HCEC 1CT (cell line): ENCODE measurements around the gene CAST.
A peak's percentile ranks its signal among the peaks of the same experiment; 100 is the strongest.
"Not testable (repeated sequence)": the region's sequence is repeated elsewhere in the genome, so short reads cannot be mapped to it uniquely, and the experiment has no call there.

Source experiments
- DNase-seq: peaks from one replicate; pipeline ENCODE4 v3.0.0-alpha.2; 2017

The CAST gene

GRCh38 chr5:96788112-96788749 is 126.1 kb downstream of the CAST start:
- no peak for DNase-seq

DNA sequence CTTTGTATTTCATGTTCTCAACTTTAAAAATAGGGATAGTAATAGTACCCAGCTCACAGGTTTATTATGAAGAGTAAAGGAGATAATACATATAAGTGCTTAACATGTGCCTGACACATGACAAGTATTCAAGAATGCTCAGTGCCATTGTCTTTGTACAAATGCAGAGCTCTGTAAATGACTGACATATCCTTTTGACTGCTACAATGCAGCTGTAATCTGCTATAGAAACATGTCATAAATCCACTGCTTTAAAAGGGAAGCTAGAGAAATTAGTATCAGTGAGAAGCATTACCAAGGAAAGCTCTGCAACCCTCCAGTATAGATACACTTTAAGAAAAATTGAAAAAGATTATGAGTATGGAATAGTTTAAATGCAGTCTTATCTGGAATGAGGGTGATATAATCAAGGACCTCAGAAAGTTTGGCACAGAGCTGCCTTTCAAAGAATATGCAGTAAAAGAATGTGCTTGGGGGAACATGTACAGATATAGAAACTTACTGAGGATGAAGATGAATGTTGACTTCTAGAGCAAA is 127.7 kb downstream of the CAST start:
- no peak for DNase-seq

- peak; percentile 36 for DNase-seq
These were observed 128.9 kb downstream of the CAST start for GRCh38 chr5:96790961-96791504.

DNA sequence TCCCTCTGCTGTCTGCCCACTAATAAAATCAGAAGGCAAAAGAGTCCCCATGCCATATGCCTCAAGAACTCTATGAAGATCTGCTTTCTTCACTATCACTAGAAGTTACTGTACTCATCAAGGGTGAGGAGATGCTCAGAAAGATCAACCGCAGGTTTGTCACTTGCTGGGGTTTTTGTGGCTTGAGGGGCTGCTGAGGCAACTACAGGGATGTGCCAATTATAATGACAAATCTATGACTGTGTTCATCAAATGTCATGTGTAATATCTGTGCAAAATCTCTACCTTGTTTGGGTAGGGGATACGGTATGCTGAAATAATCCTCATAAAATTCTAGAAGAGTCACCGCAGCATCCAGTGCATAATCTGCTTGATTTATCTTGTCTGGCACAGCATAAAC is 132.6 kb downstream of the CAST start:
- DNase-seq, result no peak

DNA sequence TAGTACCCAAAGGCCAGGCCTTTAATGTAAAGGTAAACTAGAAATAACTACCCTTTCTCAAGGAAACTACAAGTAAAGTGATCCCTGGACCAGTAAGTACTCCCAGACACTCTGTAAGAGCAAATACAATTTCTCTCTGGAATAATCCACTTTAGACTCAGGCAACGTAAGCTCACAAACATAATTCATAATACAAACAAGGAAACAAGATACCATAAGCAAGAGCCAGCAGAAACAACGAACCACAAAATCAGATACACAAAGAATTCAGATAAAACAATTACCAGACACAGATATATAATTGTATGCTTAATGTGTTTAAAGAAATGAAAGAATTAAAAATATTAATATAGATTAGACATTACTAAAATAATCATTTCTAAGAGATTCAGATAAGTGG is 133.4 kb downstream of the CAST start:
- no peak for DNase-seq

GRCh38 chr5:96796434-96796833 is 134.3 kb downstream of the CAST start:
- no peak for DNase-seq

- not testable (repeated sequence) for DNase-seq
These were observed 139.5 kb downstream of the CAST start for GRCh38 chr5:96801718-96802117.

DNA sequence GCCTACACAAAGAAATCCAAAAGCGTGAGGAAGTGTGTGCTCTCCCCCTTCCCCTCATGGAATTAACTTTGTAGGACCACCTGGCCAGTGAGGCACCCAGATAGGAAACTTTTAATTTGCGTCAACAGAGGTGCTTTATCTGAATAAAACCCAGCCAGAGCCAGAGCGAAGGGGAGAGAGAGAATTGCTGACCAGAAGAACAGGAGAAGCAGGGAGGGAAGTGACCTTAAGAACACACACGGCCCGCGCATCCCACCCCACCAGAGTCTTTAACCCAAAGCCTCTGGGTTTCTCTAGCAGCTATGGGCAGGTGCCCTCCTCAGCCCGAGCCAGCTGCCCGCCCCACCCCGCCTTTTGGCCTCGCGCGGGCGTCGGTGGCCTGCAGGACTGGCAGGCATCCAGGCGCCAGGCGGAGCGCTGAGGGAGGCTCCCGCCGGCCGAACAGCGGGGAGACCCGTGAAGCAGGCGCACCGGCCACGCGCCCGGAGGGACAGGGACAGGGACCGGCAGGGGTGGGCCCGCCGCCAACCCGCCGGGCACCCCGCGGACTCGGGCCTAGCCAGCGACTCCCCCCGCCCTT is 145.0 kb downstream of the CAST start:
- DNase-seq, result peak; percentile 61

DNA sequence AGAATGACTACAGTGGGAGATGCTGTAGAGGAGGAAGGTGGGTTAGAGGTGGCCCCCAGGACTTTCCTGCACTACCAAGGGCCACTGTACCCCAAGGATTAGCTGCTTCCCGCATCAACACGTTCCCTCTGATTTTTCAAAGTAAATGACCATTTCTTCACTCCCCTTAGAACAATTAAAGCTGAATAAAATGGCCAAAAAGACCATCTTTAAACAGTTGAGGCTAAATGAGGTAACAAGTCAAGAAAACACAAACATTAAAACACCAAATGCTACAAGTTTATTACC is 146.3 kb downstream of the CAST start:
- DNase-seq, result no peak

- no peak for DNase-seq
These were observed 146.8 kb downstream of the CAST start for GRCh38 chr5:96808868-96809558.

DNA sequence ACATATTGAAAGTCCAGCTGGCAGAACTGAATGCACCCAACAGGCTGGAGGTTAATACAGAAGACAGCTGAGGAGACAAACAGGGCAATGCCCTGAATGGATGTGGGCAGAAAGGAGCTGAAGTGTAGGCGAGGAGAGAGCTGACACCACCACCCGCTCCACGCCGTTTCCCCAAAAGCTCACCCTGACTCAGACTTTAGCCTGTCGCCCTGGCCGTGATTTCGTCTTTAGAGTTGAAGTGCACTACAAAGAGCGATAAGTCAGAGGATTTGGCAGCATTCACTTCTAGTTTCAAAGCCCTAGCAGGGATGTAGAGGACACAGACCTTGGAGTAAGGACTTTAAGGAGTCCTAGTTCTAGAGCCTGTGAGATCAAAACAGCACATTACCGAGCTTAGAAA is 147.7 kb downstream of the CAST start:
- no peak for DNase-seq

- no peak for DNase-seq
These were observed 150.7 kb downstream of the CAST start for GRCh38 chr5:96812851-96813250.

DNA sequence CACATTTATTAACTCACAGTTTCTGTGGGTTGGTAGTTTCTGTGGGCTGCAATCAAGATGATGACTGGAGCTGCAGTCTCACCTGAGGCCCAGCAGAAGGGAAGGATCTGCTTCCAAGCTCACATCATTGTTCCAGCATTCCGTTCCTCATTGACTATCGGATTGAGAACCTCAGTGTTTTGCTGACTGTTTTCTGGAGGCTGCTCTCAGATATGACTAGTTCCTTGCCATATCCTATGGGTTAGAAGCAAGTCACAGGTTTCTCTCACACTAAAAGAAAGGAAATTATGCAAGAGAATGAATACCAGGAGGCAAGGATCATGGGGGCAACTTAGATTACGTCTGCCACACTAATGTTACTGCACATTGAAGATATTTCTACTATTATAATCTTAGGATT is 151.9 kb downstream of the CAST start:
- DNase-seq, result no peak

DNA sequence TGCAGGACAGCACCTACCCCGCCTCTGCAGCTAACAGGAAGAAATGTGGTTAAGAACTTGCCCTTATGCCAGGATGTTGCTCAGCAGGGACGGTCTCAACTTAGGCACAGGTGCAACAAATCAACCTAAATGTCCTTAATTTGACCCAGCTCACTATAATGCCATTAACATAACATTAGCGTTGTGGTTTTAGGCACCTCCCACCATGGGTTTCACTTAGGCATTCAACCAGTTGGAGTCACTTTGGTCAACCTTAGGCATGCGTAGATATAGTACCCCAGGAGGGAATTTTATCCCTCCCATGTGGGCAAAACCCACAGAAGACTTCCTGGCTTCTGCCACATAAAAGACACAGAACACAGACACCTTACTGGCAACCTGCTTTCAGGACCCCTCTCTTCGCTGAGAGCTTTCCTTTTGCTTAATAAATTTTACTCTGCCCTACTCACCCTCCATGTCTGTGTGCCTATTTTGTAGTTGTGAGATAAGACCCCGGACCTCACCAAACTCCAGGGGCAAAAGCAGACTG is 154.3 kb downstream of the CAST start:
- no peak for DNase-seq

DNA sequence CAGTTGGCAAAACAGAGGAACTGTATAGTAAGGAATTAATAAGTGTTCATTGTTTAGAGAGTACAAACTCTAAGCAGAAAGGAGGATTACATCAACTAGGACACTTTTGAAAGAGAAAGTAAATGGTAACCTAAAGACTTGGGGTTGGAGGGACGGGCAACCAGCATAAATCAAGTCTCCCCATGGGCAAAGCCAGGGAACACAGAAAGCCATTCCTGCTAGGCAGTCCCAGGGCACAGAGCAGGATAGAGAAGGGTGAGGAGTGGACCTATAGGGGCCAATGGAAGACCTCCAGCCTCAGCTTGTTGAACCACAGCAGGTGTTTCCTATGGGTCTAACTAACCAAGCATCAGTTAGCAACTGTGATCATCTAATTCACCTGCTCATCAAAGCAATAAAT is 154.8 kb downstream of the CAST start:
- no peak for DNase-seq

- no peak for DNase-seq
These were observed 155.3 kb downstream of the CAST start for GRCh38 chr5:96817506-96817905.

GRCh38 chr5:96818125-96818788 is 156.1 kb downstream of the CAST start:
- DNase-seq, result no peak

DNA sequence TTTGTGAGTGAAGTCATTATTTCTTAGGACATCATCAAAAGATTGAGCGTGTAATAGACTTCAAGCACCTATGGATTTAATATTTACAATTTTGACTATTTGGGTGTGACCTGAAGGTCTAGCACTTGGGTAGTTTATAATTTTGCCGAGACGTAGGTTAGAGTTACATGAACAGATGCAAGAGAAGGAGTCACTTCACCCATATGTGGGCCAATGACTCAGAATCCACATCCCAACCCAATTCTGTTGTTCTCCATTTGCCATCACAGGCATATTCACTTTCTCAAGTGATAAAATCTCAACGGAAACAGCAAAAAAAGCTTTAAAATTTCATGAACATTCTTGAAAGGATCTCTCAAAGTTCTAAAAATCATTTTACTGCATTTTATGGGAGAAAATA is 157.6 kb downstream of the CAST start:
- no peak for DNase-seq

- DNase-seq, result peak; percentile 23
These were observed 159.2 kb downstream of the CAST start for GRCh38 chr5:96821260-96821916.

DNA sequence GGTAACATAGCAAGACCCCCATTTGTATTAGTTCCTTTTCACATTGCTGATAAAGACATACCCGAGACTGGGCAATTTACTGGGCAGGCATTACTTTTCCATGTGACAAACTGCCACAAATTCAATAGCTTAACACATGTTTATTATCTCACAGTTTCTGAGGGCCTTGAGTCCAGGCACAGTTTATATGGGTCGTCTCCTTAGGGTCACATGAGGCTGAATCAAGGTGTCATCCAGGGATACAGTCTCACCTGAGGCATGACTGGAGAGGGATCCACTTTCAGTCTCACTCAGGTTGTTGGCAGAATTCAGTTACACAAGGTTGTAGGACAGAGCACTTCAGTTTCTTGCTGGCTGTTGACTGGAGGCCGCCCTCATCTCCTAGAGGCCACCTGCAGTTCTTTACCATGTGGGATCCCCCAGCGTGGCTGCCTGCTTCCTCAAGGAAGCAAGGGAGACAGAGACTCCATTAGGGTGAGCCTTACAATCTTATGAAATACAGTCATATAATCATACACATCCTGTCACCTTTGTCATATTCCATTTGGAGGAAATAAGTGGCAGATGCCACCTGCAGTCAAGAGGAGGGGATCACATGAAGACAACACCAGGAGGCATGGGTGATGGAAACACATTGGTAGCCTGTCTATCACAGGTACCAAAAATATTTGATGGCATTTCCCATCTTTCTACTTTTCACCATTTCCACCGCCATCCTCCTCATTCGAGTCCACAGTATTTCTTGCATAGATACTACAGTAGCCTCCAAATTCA is 160.7 kb downstream of the CAST start:
- no peak for DNase-seq

DNA sequence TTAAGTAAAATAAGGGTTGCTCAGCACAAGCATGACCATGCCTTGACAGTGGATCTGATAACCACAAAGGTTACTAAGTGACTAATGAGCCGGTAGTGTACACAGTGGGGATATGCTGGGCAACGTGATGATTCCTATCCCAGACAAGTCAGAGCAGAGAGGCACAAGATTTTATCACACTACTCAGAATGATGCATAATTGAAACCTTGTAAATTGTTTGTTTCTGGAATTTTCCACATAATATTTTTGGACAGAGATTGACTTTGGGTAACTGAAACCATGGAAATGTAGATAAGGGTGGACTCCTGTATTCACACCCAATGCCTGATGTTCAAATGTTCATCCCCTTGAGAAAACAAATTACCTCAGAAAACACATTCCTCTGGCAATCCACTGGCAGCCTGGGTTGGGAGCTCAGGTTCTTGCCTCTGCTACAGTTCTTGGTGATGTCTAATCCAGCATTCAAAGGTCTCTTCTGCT is 161.8 kb downstream of the CAST start:
- peak; percentile 81 for DNase-seq
